Panc1 (cell line): Measurements from ENCODE around the gene ZNF407. TPM values are rescaled to one million over a fixed set of nuclear protein-coding genes. Genes with fewer than 3 reads are reported as not detected.
A peak's percentile ranks its signal among the peaks of the same experiment; 100 is the strongest.

Source experiments
- ATAC-seq: fragments of 200-7000 bp; cut with Tn5 transposase; 2 replicates; pipeline ENCODE4 v1.9.1; 2020; ENCODE audit warnings: mild to moderate bottlenecking, moderate library complexity
- BruUV-seq: library from RNA; stranded (reverse); fragments of 400-500 nt; replicated peaks from 2 replicates; lab custom pipeline; 2021; lab: Mats Ljungman, UMichigan
- CTCF ChIA-PET: fragments of 300-600 bp; sonication (Branson Sonifier 250); formaldehyde crosslinking; loops from one replicate; lab custom pipeline; 2022; ENCODE audit warnings: antibody characterized with exemption; lab: Charles Lee
- POLR2A ChIA-PET: fragments of 300-600 bp; sonication (Branson Sonifier 250); formaldehyde crosslinking; loops from one replicate; lab custom pipeline; 2022; ENCODE audit warnings: antibody characterized with exemption; lab: Charles Lee
- DNase-seq: peaks from one replicate; pipeline ENCODE4 v3.0.0-alpha.2; 2010; ENCODE audit warnings: low read depth, low spot score
- H3K27ac ChIP-seq: 2 replicates; pipeline ENCODE4 v1.5.1; 2011; ENCODE audit warnings: mild to moderate bottlenecking, low read length, inconsistent platforms
- H3K27me3 ChIP-seq: fragments of 200-500 bp; sonication (Bioruptor generic); 2 replicates; pipeline ENCODE4 v1.6.0; 2014; ENCODE audit warnings: low read length, inconsistent platforms; ENCODE audit not compliant: control insufficient read depth, insufficient read depth
- H3K36me3 ChIP-seq: fragments of 200-500 bp; sonication (Bioruptor generic); 2 replicates; pipeline ENCODE4 v1.5.1; 2014; ENCODE audit warnings: inconsistent platforms, mild to moderate bottlenecking, low read length, moderate library complexity; ENCODE audit not compliant: control insufficient read depth, insufficient read depth
- H3K4me1 ChIP-seq: 2 replicates; pipeline ENCODE4 v1.5.1; 2011; ENCODE audit warnings: inconsistent platforms, mild to moderate bottlenecking, low read length, moderate library complexity; ENCODE audit not compliant: control insufficient read depth, insufficient read depth
- H3K4me3 ChIP-seq, 2 experiments: 2 replicates each; pipeline ENCODE4 v1.5.1; 2011 to 2012; ENCODE audit warnings: low read depth in 2 of 2, low read length in 2 of 2, mild to moderate bottlenecking in 2 of 2, inconsistent platforms in 1 of 2, moderate library complexity in 1 of 2
- H3K9me3 ChIP-seq: fragments of 200-500 bp; sonication (Bioruptor generic); 2 replicates; pipeline ENCODE4 v1.5.1; 2014; ENCODE audit warnings: low read depth, mild to moderate bottlenecking, inconsistent platforms, low read length, moderate library complexity; ENCODE audit not compliant: control insufficient read depth, insufficient read depth
- CTCF ChIP-seq: fragments of 450-650 bp; IDR thresholded peaks from 2 replicates; pipeline ENCODE4 v1.5.1; 2017; ENCODE audit warnings: mild to moderate bottlenecking
- POLR2AphosphoS5 ChIP-seq: IDR thresholded peaks from 2 replicates; pipeline ENCODE4 v1.6.1; 2012; ENCODE audit warnings: mild to moderate bottlenecking, low read depth, low read length, moderate library complexity
- REST ChIP-seq, 2 experiments: IDR thresholded peaks; 2 replicates each; pipeline ENCODE4 v1.6.1; 2011 to 2012; ENCODE audit warnings: low read depth in 2 of 2, control low read depth in 1 of 2, low read length in 1 of 2, mild to moderate bottlenecking in 1 of 2, moderate library complexity in 1 of 2; ENCODE audit not compliant: insufficient read depth in 1 of 2
- SIN3A ChIP-seq: IDR thresholded peaks from 2 replicates; pipeline ENCODE4 v1.6.1; 2012; ENCODE audit warnings: low read depth, mild to moderate bottlenecking, low read length, moderate library complexity, borderline replicate concordance; ENCODE audit not compliant: insufficient read depth
- TCF7L2 ChIP-seq: IDR thresholded peaks from 2 replicates; pipeline ENCODE4 v1.6.1; 2011; ENCODE audit warnings: mild to moderate bottlenecking, low read depth, low read length, inconsistent platforms
- in situ Hi-C: cut with HindIII; loops from 2 replicates; pipeline ENCODE4 v1.10.0; 2016; ENCODE audit warnings: low sequenced_read_pairs, low pct_unique_long_range_greater_than_20kb
- intact Hi-C: fragments of 100-400 bp; cut with micrococcal nuclease; formaldehyde crosslinking; loops from one replicate; pipeline ENCODE4 v1.10.0; 2022; ENCODE audit not compliant: unreplicated experiment
- total RNA-seq: library from RNA; stranded (reverse); gene quantifications from one replicate; pipeline ENCODE4 v1.2.1, GENCODE V29; 2021; ENCODE audit not compliant: unreplicated experiment

ZNF407 gene
- total RNA-seq, 1 experiment from 2014 or later = 16.8 TPM

GRCh38 chr18:74995419-74995736 lies 397.7 kb downstream of the ZNF407 start:
- in situ Hi-C loops = no loop called here
- no peaks in the 10 kb centered on the region for H3K9me3 ChIP-seq
- TF ChIP-seq POLR2AphosphoS5 = no peak
- no peak for TF ChIP-seq TCF7L2
- no peak for TF ChIP-seq CTCF
- no peak for TF ChIP-seq SIN3A
- no peak for TF ChIP-seq REST (IDR thresholded peaks at IDR 0.05; ENCODE audit: insufficient read depth in 1 of 2, low read depth in 2 of 2, low read length in 1 of 2)
- ChIA-PET POLR2A (no interaction called here), CTCF (no interaction called here)
- H3K36me3 ChIP-seq = no peaks in the 10 kb centered on the region
- peak overlapping the region; percentile 70 for H3K27ac ChIP-seq
- no TSS peak for BruUV-seq
- ATAC-seq (no peak), DNase-seq (no peak)
- peak overlapping the region in 1 of 2 experiments; percentile 50; a peak in 2 of 4 replicates for H3K4me3 ChIP-seq
- H3K4me1 ChIP-seq = peaks cover 27% of the 10 kb centered on the region
- no peaks in the 10 kb centered on the region for H3K27me3 ChIP-seq
- intact Hi-C loops = no loop called here

GRCh38 chr18:74996055-74996454 lies 398.4 kb downstream of the ZNF407 start:
- TF ChIP-seq TCF7L2 (no peak), CTCF (no peak), POLR2AphosphoS5 (no peak), SIN3A (no peak)
- DNase-seq (peak; percentile 24), ATAC-seq (no peak)
- in situ Hi-C loops (no loop called here), intact Hi-C loops (no loop called here)
- H3K4me3 ChIP-seq = peak overlapping the region in 1 of 2 experiments; percentile 5; a peak in 2 of 4 replicates
- peaks cover 27% of the 10 kb centered on the region for H3K4me1 ChIP-seq
- ChIA-PET POLR2A (interaction anchor here (0.6 kb wide), 1 partner anchor 143 kb away, joined by 3 read pairs; no protein-coding TSS in a partner anchor), CTCF (no interaction called here)
- no peaks in the 10 kb centered on the region for H3K9me3 ChIP-seq
- peak overlapping the region; percentile 70 for H3K27ac ChIP-seq
- BruUV-seq = no TSS peak
- no peaks in the 10 kb centered on the region for H3K36me3 ChIP-seq
- H3K27me3 ChIP-seq = no peaks in the 10 kb centered on the region
